ENCODE results near the gene PLD2.

Gene PLD2

GRCh38 chr17:4811471-4811870 is 4.5 kb downstream of the PLD2 start:
- H3K4me2 ChIP-seq: no peak overlapping the region
- no peak overlapping the region for H3K27ac ChIP-seq
- no peak overlapping the region for H3K4me3 ChIP-seq (IDR thresholded peaks at IDR 0.05; ENCODE audit: insufficient read depth, low read depth, low read length)
- no peaks in the 10 kb centered on the region for H3K4me1 ChIP-seq (ENCODE audit: low read depth, poor library complexity, severe bottlenecking)
- no peaks in the 10 kb centered on the region for H4K20me1 ChIP-seq (ENCODE audit: insufficient read depth)
- no peak overlapping the region for H2AFZ ChIP-seq (ENCODE audit: low read depth)
- no peaks in the 10 kb centered on the region for H3K79me2 ChIP-seq (ENCODE audit: insufficient read depth, low read depth)
- no peaks in the 10 kb centered on the region for H3K27me3 ChIP-seq (ENCODE audit: insufficient read depth, low read depth)
- no peaks in the 10 kb centered on the region for H3K36me3 ChIP-seq (ENCODE audit: insufficient read depth)
- no peak overlapping the region for H3K9ac ChIP-seq
- TF ChIP-seq CTCF (conservative IDR thresholded peaks at IDR 0.05; ENCODE audit: low read depth, low read length): no peak

- Histone ChIP-seq H2AFZ (ENCODE audit: low read depth) (no peak overlapping the region), H3K4me3 (IDR thresholded peaks at IDR 0.05; ENCODE audit: insufficient read depth, low read depth, low read length) (no peak overlapping the region), H3K36me3 (ENCODE audit: insufficient read depth) (no peaks in the 10 kb centered on the region), H3K4me1 (ENCODE audit: low read depth, poor library complexity, severe bottlenecking) (no peaks in the 10 kb centered on the region), H3K4me2 (no peak overlapping the region), H3K27me3 (ENCODE audit: insufficient read depth, low read depth) (no peaks in the 10 kb centered on the region), H3K79me2 (ENCODE audit: insufficient read depth, low read depth) (no peaks in the 10 kb centered on the region), H4K20me1 (ENCODE audit: insufficient read depth) (no peaks in the 10 kb centered on the region), H3K27ac (no peak overlapping the region), H3K9ac (no peak overlapping the region)
- no peak for TF ChIP-seq CTCF (conservative IDR thresholded peaks at IDR 0.05; ENCODE audit: low read depth, low read length)
Measured at GRCh38 chr17:4812690-4813089, 5.7 kb downstream of the PLD2 start.

DNA sequence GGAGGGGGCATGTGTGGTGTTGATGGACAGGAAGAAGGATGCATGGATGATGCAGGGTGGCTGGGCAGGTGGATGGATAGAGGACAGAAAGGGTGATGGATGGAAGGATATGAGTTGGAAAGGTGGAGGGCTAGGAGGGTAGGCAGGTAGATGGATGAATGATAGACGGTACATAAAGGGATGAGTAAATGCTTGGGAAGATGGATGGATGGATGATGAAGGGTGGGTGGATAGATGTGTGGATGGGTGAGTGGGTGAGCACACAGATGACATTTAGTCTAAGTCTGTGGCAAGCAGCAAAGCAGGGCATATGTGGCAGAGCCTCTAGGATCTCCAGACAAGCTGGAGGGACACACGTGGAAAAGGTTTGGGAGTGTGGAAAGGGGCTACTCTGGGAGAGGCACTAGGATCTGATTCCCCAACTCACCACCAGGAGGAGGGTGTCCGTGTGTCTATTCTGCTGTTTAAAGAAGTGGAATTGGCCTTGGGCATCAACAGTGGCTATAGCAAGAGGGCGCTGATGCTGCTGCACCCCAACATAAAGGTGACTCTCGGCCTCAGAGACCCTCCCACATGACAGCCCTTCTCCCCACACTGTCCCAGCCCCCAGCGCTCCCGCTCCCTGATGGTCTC is 8.2 kb downstream of the PLD2 start:
- Histone ChIP-seq H3K4me1 (ENCODE audit: low read depth, poor library complexity, severe bottlenecking) (no peaks in the 10 kb centered on the region), H3K36me3 (ENCODE audit: insufficient read depth) (no peaks in the 10 kb centered on the region)

DNA sequence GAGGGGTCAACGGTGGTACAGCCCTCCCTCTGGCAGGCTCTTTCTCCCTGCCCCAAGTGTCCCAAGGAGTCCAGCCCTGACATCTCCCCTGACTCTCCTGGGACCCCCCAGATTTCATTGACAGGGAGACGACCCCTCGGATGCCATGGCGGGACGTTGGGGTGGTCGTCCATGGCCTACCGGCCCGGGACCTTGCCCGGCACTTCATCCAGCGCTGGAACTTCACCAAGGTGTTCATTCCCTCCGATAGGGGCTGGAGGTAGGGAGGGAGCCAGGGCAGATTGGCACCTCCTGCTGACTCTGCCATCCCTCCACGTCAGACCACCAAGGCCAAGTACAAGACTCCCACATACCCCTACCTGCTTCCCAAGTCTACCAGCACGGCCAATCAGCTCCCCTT is 9.9 kb downstream of the PLD2 start:
- Histone ChIP-seq H3K4me1 (ENCODE audit: low read depth, poor library complexity, severe bottlenecking) (no peaks in the 10 kb centered on the region), H2AFZ (ENCODE audit: low read depth) (no peak overlapping the region), H3K27me3 (ENCODE audit: insufficient read depth, low read depth) (no peaks in the 10 kb centered on the region), H3K4me2 (no peak overlapping the region), H3K9ac (no peak overlapping the region), H3K27ac (no peak overlapping the region), H3K79me2 (ENCODE audit: insufficient read depth, low read depth) (no peaks in the 10 kb centered on the region), H4K20me1 (ENCODE audit: insufficient read depth) (no peaks in the 10 kb centered on the region), H3K4me3 (IDR thresholded peaks at IDR 0.05; ENCODE audit: insufficient read depth, low read depth, low read length) (no peak overlapping the region), H3K36me3 (ENCODE audit: insufficient read depth) (no peaks in the 10 kb centered on the region)
- no peak for TF ChIP-seq CTCF (conservative IDR thresholded peaks at IDR 0.05; ENCODE audit: low read depth, low read length)

More for the DNA sequence above, 8.2 kb downstream of the PLD2 start:
- TF ChIP-seq CTCF (conservative IDR thresholded peaks at IDR 0.05; ENCODE audit: low read depth, low read length): no peak
- H3K79me2 ChIP-seq (ENCODE audit: insufficient read depth, low read depth): no peaks in the 10 kb centered on the region
- no peaks in the 10 kb centered on the region for H4K20me1 ChIP-seq (ENCODE audit: insufficient read depth)
- no peak overlapping the region for H2AFZ ChIP-seq (ENCODE audit: low read depth)
- no peaks in the 10 kb centered on the region for H3K27me3 ChIP-seq (ENCODE audit: insufficient read depth, low read depth)
- no peak overlapping the region for H3K4me3 ChIP-seq (IDR thresholded peaks at IDR 0.05; ENCODE audit: insufficient read depth, low read depth, low read length)
- no peak overlapping the region for H3K4me2 ChIP-seq
- H3K27ac ChIP-seq: no peak overlapping the region
- H3K9ac ChIP-seq: no peak overlapping the region

All from KMS-11 (cell line).